ENCODE results near the gene SUCO. TPM values are rescaled to one million over a fixed set of nuclear protein-coding genes. Genes with fewer than 3 reads are reported as not detected.

The SUCO gene
- total RNA-seq, 1 experiment from 2014 or later: 22.6 TPM

DNA sequence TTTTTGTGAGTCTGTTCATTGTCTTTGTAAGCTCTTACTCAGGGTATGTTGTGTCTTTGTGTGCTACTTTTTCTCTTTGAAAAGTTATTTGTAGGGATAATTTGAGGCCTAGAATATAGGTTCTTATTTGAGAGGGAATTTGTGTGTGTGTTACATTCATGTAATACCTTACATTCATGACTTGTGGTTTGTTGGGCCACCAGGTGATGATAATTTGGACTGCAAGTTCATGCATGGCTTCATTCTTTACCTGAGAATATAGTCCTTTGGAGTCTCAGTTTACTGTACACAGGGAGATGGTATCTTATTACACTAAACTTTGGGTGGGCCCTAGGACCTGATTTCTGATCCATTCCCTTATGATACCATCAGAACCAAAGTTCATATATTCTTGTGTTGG lies 74.2 kb downstream of the SUCO start:
- no TSS peak for BruUV-seq (replicated peaks)
- H3K4me1 ChIP-seq (ENCODE audit: control insufficient read depth in 1 of 2, insufficient read depth in 2 of 2, low read length in 2 of 2): no peaks in the 10 kb centered on the region
- H3K27me3 ChIP-seq (ENCODE audit: insufficient read depth, low read length): no peaks in the 10 kb centered on the region
- no peak overlapping the region for H3K9ac ChIP-seq (ENCODE audit: low read length)
- TF ChIP-seq CEBPB (IDR thresholded peaks at IDR 0.05; ENCODE audit: low read depth) (no peak), RAD21 (IDR thresholded peaks at IDR 0.05; ENCODE audit: low read depth) (peak; percentile 17; the same call in 1 of the 2 replicates)
- ATAC-seq (no peak), DNase-seq (ENCODE audit: low read depth, low spot score) (no peak)
- H3K9me2 ChIP-seq (ENCODE audit: insufficient read depth): no peaks in the 10 kb centered on the region
- ChIA-PET POLR2A (no interaction called here), CTCF (interaction anchor here (0.9 kb wide), 1 partner anchor 113 kb away, joined by 3 read pairs; no protein-coding TSS in a partner anchor), RAD21 (ENCODE audit: low non-redundant PET in 1 of 2, low total read pairs in 2 of 2, uncharacterized antibody in 2 of 2, unreplicated experiment in 2 of 2) (no interaction called here)
- no peaks in the 10 kb centered on the region for H3K79me2 ChIP-seq (ENCODE audit: insufficient read depth, low read length)
- H3K27ac ChIP-seq (ENCODE audit: low read depth, low read length): no peak overlapping the region
- intact Hi-C loops (cut with micrococcal nuclease): no loop called here
- no peak overlapping the region for H3K4me3 ChIP-seq (replicated peaks in 1 of 2; ENCODE audit: low read depth in 1 of 2, low read length in 2 of 2)
- no peaks in the 10 kb centered on the region for H3K9me3 ChIP-seq (ENCODE audit: control insufficient read depth in 1 of 2, insufficient read depth in 1 of 2, low read depth in 1 of 2, low read length in 2 of 2)
- no peak overlapping the region for H2AFZ ChIP-seq (ENCODE audit: low read depth, low read length, poor library complexity, severe bottlenecking)
- H3K36me3 ChIP-seq (ENCODE audit: control insufficient read depth in 1 of 2, insufficient read depth in 2 of 2, low read length in 2 of 2): no peaks in the 10 kb centered on the region
- H3K4me2 ChIP-seq (ENCODE audit: low read length): no peak overlapping the region
- H4K20me1 ChIP-seq (ENCODE audit: insufficient read depth): no peaks in the 10 kb centered on the region

DNA sequence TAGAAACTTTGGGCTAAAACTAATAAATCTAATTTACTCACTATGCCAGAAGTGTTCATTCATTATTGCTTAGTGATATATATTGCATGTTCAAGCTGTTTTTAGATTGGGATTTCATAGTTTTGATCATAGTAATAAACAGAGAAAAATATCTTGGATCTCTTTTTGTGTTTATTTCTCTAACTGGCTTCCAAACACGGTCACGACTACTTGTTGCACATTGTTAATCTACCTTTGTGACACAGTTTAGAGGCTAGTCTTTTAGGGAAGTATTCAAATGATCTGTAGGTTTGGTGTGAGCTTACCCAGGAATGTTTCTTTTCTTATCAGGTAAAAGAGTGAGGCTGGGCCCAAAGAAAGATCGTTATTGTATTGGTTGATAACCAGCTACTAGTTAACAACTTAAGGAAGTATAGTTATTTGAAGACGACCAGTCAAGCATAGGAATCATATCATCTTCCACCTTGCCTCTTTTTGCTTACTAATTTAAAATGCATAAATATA lies 75.2 kb downstream of the SUCO start:
- Histone ChIP-seq H3K9ac (ENCODE audit: low read length) (no peak overlapping the region), H3K9me3 (ENCODE audit: control insufficient read depth in 1 of 2, insufficient read depth in 1 of 2, low read depth in 1 of 2, low read length in 2 of 2) (no peaks in the 10 kb centered on the region), H3K4me2 (ENCODE audit: low read length) (no peak overlapping the region), H3K4me3 (replicated peaks in 1 of 2; ENCODE audit: low read depth in 1 of 2, low read length in 2 of 2) (no peak overlapping the region), H3K4me1 (ENCODE audit: control insufficient read depth in 1 of 2, insufficient read depth in 2 of 2, low read length in 2 of 2) (no peaks in the 10 kb centered on the region), H3K79me2 (ENCODE audit: insufficient read depth, low read length) (no peaks in the 10 kb centered on the region), H2AFZ (ENCODE audit: low read depth, low read length, poor library complexity, severe bottlenecking) (no peak overlapping the region), H4K20me1 (ENCODE audit: insufficient read depth) (no peaks in the 10 kb centered on the region), H3K27ac (ENCODE audit: low read depth, low read length) (no peak overlapping the region), H3K9me2 (ENCODE audit: insufficient read depth) (no peaks in the 10 kb centered on the region), H3K36me3 (ENCODE audit: control insufficient read depth in 1 of 2, insufficient read depth in 2 of 2, low read length in 2 of 2) (no peaks in the 10 kb centered on the region), H3K27me3 (ENCODE audit: insufficient read depth, low read length) (no peaks in the 10 kb centered on the region)
- intact Hi-C loops (cut with micrococcal nuclease): no loop called here
- ChIA-PET CTCF (interaction anchor here (1.0 kb wide), 1 partner anchor 112 kb away, joined by 3 read pairs; no protein-coding TSS in a partner anchor), POLR2A (no interaction called here), RAD21 (ENCODE audit: low non-redundant PET in 1 of 2, low total read pairs in 2 of 2, uncharacterized antibody in 2 of 2, unreplicated experiment in 2 of 2) (no interaction called here)
- no peak for DNase-seq (ENCODE audit: low read depth, low spot score)
- TF ChIP-seq ZFX (IDR thresholded peaks at IDR 0.05) (no peak), EGR1 (IDR thresholded peaks at IDR 0.05; ENCODE audit: low read depth) (no peak), RAD21 (IDR thresholded peaks at IDR 0.05; ENCODE audit: low read depth) (no peak), ZNF274 (IDR thresholded peaks at IDR 0.05; ENCODE audit: low read depth, low read length) (no peak), JUND (IDR thresholded peaks at IDR 0.05) (no peak), POLR2AphosphoS5 (IDR thresholded peaks at IDR 0.05; ENCODE audit: low read depth, low read length) (no peak), SRF (IDR thresholded peaks at IDR 0.05; ENCODE audit: low read depth) (no peak), ELF1 (IDR thresholded peaks at IDR 0.05; ENCODE audit: borderline replicate concordance, low read depth) (no peak), SIN3A (IDR thresholded peaks at IDR 0.05; ENCODE audit: low read depth) (no peak), CBX3 (IDR thresholded peaks at IDR 0.05; ENCODE audit: low read depth) (no peak), TCF7L2 (IDR thresholded peaks at IDR 0.05; ENCODE audit: borderline replicate concordance, extremely low read depth, insufficient read depth, insufficient read length) (no peak), EZH2 (IDR thresholded peaks at IDR 0.05) (no peak), CEBPB (IDR thresholded peaks at IDR 0.05; ENCODE audit: low read depth) (no peak)
- TF ChIP-seq, protein P1, sequence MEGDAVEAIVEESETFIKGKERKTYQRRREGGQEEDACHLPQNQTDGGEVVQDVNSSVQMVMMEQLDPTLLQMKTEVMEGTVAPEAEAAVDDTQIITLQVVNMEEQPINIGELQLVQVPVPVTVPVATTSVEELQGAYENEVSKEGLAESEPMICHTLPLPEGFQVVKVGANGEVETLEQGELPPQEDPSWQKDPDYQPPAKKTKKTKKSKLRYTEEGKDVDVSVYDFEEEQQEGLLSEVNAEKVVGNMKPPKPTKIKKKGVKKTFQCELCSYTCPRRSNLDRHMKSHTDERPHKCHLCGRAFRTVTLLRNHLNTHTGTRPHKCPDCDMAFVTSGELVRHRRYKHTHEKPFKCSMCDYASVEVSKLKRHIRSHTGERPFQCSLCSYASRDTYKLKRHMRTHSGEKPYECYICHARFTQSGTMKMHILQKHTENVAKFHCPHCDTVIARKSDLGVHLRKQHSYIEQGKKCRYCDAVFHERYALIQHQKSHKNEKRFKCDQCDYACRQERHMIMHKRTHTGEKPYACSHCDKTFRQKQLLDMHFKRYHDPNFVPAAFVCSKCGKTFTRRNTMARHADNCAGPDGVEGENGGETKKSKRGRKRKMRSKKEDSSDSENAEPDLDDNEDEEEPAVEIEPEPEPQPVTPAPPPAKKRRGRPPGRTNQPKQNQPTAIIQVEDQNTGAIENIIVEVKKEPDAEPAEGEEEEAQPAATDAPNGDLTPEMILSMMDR (IDR thresholded peaks at IDR 0.05 in 2 of 3, conservative IDR thresholded peaks at IDR 0.05 in 1 of 3; ENCODE audit: borderline replicate concordance in 1 of 3, insufficient read depth in 1 of 3, low read depth in 2 of 3, low read length in 2 of 3): no peak
- TF ChIP-seq, protein P2, sequence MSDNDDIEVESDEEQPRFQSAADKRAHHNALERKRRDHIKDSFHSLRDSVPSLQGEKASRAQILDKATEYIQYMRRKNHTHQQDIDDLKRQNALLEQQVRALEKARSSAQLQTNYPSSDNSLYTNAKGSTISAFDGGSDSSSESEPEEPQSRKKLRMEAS (IDR thresholded peaks at IDR 0.05): no peak
- no TSS peak for BruUV-seq (replicated peaks)
- ATAC-seq: no peak

Measured in HCT116 (cell line).